MM.1S (cell line): ENCODE results near the gene SSX2IP.

Experiments used
- CTCF ChIP-seq: fragments of 300-600 bp; sonication (generic); IDR thresholded peaks from 2 replicates; pipeline ENCODE4 v1.5.1; 2016; ENCODE audit warnings: antibody characterized with exemption, low read length, mixed read lengths
- EZH2 ChIP-seq: fragments of 300-600 bp; sonication (generic); optimal IDR thresholded peaks from 2 replicates; pipeline ENCODE3; 2017; ENCODE audit warnings: low read depth, mild to moderate bottlenecking, antibody characterized with exemption, low read length, mixed read lengths

GRCh38 chr1:84683508-84683907, 6.8 kb downstream of the SSX2IP start:
- TF ChIP-seq CTCF = no peak
- TF ChIP-seq EZH2 = no peak
